ENCODE measurements around the gene SPTB. TPM values are rescaled to one million over a fixed set of nuclear protein-coding genes. Genes with fewer than 3 reads are reported as not detected.

The SPTB gene
- total RNA-seq, 1 experiment from 2014 or later = 2.3 TPM

GRCh38 chr14:64865109-64865508 is 14.6 kb downstream of the SPTB start:
- Mint-ChIP-seq H3K36me3 (ENCODE audit: insufficient read depth in 1 of 3, low read depth in 3 of 3) (no peaks in the 10 kb centered on the region), H3K27me3 (ENCODE audit: low read depth) (peaks cover 3% of the 10 kb centered on the region), H3K9me3 (no peaks in the 10 kb centered on the region), H3K27ac (no peak overlapping the region), H3K4me1 (peaks cover 29% of the 10 kb centered on the region in 2 experiments), H3K4me3 (no peak overlapping the region)
- Histone ChIP-seq H2BK120ac (ENCODE audit: low read depth, low read length, poor library complexity, severe bottlenecking) (no peak overlapping the region), H3K9me3 (ENCODE audit: control insufficient read depth, low read depth, low read length) (no peaks in the 10 kb centered on the region), H3K79me1 (ENCODE audit: insufficient read depth, low read depth, low read length, poor library complexity, severe bottlenecking) (no peaks in the 10 kb centered on the region), H3K4ac (ENCODE audit: low read depth, low read length) (no peak overlapping the region), H3K9ac (ENCODE audit: extremely low read depth, insufficient read length, low read length) (no peak overlapping the region), H2BK15ac (ENCODE audit: low read depth, low read length) (no peak overlapping the region), H3K14ac (ENCODE audit: insufficient read depth, low read length) (no peak overlapping the region), H2BK20ac (ENCODE audit: low read depth, low read length, poor library complexity, severe bottlenecking) (no peak overlapping the region), H4K8ac (replicated peaks; ENCODE audit: insufficient read length, low read depth, low read length) (no peak overlapping the region), H3K79me2 (ENCODE audit: insufficient read depth, low read length) (no peaks in the 10 kb centered on the region), H4K5ac (ENCODE audit: insufficient read length, low read depth, low read length) (no peak overlapping the region), H2BK12ac (ENCODE audit: insufficient read length, low read depth, low read length) (no peak overlapping the region), H3K4me2 (ENCODE audit: insufficient read depth, insufficient read length, low read length) (no peak overlapping the region), H2BK5ac (ENCODE audit: insufficient read length, low read length) (no peak overlapping the region), H3K4me1 (ENCODE audit: insufficient read depth, low read length) (peaks cover 4% of the 10 kb centered on the region; the same call in 1 of the 2 replicates), H4K20me1 (ENCODE audit: control insufficient read depth, insufficient read depth, insufficient read length) (no peaks in the 10 kb centered on the region), H2AFZ (ENCODE audit: low read length) (no peak overlapping the region), H2AK5ac (ENCODE audit: insufficient read length, low read length) (no peak overlapping the region), H3K27me3 (ENCODE audit: insufficient read depth, low read length) (no peaks in the 10 kb centered on the region), H3K27ac (ENCODE audit: insufficient read length, low read depth, low read length) (no peak overlapping the region), H3K23me2 (ENCODE audit: insufficient read length, low read depth, low read length, poor library complexity, severe bottlenecking) (no peaks in the 10 kb centered on the region), H3K18ac (ENCODE audit: insufficient read length, low read depth, low read length) (no peak overlapping the region), H3T11ph (ENCODE audit: low read length) (no peak overlapping the region), H3K23ac (ENCODE audit: insufficient read length, low read depth, low read length) (no peak overlapping the region), H4K91ac (ENCODE audit: insufficient read length, low read depth, low read length) (no peak overlapping the region), H3K56ac (ENCODE audit: insufficient read length, low read depth, low read length) (no peak overlapping the region)
- TF ChIP-seq CTCF (conservative IDR thresholded peaks at IDR 0.05) = no peak
- no CpG with 5 or more reads among the region's 6 CpGs for WGBS (ENCODE audit: extremely low coverage, insufficient read length, low lambda C conversion rate)
- DNase-seq = no peak
